NCI-H2029 treated with DMSO at 0.1 percent for 48 hours (cell line): ENCODE results near the gene DAB1.
"Not testable (repeated sequence)": the region's sequence is repeated elsewhere in the genome, so short reads cannot be mapped to it uniquely, and the experiment has no call there.

Experiments
- DNase-seq: peaks from one replicate; lab custom pipeline; 2025; lab: John Stamatoyannopoulos, UW

DAB1 gene

DNA sequence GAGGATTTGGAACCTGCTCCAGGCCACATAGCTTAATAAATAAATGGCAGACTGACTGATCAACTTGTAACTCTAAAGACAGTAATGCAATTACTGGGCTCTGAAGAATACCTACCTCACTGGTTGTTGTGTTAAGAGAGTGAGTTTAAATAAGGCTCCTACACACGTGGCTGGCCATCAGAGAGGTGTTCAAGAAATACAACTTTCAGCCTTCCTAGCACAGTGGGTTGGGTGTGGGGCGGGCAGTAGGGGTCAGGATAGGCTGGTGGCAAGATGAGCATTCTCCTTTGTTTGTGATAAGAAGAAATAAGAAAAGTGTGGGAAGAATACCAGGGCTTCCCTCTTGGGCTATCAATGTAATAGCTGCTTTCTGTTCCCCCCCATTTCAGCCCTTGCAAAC is 151.3 kb downstream of the DAB1 start:
- no peak for DNase-seq

DNA sequence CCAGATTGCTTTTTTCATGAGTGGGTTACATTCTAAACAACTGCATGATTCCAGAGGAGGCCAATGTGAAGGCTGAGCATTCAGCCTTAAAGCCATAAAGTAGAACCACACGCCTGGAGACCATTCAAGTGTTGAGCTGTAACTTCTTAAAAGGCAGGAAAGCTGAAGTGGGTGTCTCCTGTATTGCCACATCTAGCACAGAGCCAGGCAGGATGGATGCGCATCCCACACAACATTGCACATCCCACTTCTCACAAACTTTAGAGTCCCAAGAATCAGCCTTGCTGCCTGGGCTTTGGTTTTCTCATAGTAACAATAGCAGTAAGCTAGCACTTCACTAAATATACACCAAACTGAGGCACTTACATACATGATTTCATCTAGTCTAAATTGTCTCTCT is 151.7 kb downstream of the DAB1 start:
- DNase-seq, result no peak

DNA sequence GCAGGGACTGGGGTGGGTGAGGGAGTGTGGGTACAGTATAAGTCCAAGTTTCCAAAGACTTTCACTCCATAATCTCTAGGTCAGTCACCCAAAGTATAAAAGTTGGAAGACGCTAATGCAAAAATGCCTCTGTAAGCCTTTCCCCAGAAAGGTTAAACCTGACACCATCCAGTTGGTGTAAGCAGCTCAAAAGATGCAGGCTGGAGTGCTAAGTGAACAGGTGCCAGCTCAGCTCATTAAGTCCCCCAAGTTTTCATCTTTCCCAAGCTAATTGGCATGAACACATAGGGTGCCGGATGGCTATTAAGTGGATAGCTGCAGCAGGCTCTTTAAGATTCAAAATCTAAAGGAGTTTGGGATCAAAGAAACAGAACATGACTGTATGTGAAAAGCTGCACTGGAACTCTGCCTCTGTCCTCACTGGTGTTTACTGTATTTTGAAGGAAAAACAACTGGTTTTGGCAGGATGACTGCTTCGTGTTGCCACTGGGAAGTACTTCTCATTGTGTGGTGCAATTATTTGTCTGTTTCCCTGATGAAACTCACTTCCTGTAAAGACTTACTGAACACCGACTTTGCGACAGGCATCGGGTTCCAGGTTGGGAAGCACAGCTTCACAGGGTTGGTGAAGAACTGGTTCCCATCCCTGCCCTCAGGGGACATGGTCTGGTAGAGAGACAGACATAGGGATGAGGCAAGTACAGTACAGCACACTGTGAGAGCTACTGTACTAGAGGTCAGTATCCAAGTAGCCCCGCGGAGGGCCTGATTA is 152.7 kb downstream of the DAB1 start:
- DNase-seq, result no peak

DNA sequence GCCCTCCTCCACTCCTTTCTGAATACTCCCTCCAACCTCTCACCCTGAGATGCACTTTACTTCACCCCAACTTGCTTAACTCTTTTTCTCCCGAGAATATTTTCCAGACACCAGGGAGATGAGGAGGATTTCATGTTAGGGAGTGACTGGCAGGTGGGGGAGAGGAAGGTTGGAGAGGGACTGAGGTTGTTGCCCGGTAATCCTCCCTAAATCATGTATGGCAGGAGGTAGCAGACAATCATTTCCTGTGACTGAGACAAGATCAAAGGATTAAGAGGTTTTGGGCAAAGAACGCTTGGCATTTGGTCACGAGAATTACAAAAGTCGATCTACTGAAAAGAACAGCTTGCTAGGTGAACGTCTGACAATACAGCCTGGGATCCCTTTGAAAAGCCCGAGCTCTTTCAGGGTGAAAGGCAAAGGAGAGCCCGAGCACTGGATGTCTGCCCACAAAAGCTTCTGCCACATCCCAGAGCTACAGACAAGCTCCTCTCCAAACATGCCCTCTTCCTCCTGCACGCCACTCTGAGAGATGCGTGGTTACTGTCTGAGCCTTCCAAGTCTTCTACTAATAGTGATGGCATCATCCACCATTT is 154.1 kb downstream of the DAB1 start:
- DNase-seq, result no peak

DNA sequence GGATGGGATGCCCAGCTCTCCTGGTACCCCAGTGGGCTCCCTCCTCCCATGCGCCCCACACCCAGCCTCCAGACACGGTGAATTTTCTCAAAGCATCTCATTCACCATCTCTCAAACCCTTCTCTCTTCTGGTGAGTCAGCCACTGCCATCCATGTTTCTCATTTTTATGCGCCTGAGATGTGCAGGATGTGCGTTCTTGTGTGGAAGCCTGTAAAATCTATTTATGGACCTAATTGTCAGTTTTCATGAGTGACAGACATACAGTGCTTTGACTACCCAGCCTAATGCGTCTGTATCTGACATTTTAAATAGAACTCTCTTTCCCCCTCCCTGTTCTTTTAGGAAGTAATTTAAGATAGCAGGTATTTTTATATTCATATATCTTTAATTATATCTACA is 158.8 kb downstream of the DAB1 start:
- DNase-seq, result no peak

DNA sequence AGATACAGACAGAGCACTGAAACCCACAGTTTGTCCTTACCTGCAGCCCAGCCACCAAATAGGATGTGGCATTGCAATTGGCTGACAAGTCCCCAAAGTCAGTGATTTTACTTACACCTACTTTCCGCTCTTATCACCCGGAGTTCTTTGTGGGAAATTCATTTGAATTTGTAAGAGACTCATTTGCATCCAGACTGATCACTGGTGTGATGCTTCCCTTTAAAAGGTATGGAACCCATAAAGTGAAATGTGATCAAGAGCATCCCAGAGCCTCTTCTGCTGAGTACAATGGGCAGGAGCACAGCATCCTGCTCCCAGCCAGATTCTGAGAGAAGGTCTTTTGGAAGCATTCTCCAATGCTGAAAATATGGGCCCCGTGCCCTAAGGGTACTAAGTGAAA is 161.4 kb downstream of the DAB1 start:
- DNase-seq, result no peak

DNA sequence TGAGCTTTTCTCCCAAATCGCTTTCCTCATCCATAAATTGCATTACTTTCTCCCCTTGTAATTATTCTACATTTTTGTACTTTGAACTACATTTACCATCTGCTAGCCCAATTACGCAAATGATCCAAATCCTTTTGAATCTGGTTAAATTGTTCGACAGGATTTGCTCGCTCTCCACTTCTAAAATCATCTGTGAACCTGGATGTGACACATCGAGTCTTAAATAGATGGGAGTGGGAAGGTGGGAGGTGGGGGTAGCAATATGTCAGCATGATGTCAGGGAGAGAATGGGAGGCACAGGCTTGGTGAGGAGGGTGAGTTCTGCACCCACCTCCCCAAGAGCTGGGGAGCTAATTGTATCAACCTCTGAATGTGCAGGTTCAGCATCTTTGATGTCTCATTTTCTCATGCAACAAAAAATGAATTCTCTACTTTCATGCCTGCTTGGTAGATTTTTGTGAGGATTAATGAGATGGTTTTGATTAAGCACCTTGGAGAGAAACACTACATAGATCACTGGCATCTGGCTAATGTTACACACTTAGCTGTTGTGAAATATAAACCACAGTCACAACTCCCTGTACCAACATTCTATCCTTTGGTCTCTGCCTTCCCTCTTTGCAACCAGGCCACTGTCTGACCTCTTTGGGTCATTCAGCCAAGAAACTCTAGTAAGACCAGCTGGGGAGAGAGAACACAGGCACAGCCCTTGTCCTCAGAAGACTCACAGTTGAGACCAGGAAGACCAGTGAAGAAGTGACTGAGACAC is 165.1 kb downstream of the DAB1 start:
- DNase-seq, result no peak

DNA sequence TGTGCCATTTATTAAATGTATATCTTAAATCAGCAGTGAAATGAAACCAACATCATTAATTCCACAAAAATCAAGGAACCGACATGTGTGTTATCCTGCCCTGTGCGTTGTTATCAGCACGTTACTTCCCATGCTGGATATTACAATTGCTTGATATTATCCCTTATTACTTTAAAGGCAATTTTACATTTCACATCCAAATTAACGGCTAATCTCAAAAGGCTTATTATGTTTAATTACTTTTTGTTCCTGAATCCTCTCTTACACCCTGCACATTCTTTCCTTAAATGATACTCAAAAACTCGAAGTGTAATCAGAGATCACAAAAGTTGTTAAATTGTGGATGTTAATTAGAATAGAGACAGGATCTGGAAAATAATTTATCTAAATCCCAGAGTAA is 167.9 kb downstream of the DAB1 start:
- no peak for DNase-seq

DNA sequence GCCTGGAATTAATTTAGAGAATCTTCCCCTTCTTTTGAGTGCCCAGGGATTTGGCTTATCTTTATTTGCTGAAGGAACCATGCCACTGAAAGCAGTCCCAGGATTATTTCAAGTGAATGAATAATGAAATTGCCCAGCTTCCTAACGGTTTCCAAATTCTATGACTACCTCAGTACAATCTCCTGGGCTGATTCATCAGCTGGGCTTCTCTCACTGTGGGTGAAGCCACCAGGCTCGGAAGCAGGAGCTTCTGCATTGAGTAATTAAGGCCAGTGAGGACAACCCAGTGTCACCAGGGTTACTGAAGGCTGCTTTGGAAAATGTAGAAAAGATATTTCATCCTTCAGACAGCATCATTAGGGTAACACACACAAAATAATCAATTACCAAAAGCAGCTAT is 169.8 kb downstream of the DAB1 start:
- DNase-seq, result no peak

DNA sequence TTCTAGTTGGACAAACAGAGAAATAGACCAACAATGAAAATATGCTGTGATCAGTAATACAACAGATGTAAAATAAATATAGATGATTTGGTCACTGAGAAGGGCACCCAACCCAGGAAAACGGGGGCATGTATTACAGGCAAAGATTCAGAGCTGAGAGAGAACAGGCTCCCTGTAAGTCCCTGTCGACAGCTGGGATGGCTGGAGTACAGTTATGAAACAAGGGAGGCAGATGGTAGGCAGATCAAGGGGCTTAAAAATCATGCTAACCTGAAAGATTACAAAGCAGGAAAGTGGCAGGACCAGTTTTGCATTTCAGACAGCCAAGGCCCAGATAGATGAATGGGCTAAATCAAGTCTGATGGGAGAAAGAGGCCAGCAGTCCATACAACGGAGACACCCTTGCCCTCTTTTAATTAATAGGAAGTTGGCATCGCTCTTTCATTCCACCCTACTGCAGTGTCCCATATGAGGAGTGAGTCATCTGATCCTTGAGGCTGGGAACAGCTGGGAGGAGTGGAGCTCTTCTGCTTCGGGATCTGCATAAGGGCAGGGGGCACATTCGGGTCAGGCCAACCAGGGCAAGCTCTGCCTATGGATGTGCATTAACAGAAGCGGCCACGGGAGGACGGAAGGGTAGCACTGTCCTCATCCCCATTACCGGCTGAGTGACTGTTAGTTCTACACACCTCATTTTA is 171.1 kb downstream of the DAB1 start:
- no peak for DNase-seq

DNA sequence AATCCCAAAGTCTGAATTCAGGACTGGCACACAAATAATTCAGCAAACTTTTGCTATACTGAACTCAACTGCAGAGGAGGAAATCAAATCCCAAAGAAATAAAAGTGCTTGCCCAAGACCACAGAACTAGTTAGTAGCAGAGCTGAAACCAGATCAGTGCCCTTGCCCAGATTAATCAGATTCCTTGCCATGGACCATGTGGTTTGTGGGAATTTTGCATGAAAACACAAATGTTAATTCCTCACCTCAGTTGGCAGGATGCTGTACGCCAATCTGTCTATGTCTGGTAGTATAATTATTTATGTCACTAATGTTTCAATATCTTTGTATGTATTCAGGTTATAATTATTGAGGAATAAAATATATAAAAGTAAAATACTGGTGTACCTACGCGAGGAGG is 173.8 kb downstream of the DAB1 start:
- DNase-seq, result no peak

DNA sequence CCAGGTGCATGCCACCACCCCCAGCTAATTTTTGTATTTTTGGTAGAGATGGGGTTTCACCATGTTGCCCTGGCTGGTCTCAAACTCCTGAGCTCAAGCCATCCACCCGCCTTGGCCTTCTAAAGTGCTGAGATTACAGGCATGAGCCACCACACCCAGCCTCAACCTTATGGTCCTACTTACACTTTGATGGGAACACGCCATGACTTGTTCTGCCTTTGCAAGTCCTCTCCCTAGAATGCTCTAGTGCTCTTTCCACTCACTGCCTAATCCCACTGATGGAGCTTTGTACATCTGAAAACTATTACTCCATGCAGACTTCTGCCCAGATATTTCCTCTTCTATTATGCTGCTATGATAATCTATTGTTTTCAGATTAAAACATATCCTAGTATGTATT is 174.3 kb downstream of the DAB1 start:
- DNase-seq, result no peak

DNA sequence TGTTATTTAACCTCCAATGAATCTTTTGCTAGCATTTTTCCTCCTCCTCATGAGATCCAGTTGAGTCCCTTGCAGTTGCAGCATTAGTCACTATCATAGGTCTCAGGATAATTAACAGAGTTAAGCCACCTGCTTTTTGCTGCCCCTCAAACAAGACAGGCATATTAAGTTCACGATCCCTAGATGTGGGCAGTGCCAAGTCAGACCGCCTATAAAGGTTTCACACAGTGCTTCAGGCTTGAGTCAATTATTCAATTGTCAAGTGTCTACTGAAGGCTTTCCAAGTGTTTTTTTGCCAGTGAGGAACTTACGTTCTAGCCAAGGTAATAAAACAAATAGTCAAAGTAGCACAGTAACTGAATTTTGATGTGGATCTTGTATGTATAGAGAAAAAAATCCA is 175.0 kb downstream of the DAB1 start:
- peak; percentile 18 for DNase-seq

DNA sequence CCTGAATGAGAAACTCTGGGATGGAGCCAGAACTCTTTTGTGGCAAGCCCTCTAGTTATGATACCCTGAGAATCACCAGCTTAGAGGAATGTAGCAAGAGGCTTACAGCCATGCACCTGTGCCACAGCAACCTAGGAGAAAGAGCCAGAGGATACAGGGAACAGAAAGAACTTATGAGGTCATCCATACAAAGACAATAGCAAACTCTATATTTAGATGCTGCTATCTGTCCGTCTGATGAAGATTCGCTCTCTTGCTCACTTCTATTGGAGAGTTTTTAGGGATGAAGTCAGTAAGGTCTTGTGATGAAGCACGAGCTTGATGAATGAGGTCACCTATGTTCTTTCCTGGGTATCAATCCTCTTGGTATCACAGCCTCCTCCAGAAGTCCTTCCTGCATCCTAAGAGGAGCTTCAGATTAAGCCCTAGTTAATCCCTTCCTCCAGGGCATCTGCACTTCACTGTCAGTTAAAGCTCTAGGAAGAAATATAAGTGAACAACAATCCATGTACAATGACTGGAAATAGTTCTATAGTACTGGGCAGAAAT is 185.6 kb downstream of the DAB1 start:
- DNase-seq, result no peak

DNA sequence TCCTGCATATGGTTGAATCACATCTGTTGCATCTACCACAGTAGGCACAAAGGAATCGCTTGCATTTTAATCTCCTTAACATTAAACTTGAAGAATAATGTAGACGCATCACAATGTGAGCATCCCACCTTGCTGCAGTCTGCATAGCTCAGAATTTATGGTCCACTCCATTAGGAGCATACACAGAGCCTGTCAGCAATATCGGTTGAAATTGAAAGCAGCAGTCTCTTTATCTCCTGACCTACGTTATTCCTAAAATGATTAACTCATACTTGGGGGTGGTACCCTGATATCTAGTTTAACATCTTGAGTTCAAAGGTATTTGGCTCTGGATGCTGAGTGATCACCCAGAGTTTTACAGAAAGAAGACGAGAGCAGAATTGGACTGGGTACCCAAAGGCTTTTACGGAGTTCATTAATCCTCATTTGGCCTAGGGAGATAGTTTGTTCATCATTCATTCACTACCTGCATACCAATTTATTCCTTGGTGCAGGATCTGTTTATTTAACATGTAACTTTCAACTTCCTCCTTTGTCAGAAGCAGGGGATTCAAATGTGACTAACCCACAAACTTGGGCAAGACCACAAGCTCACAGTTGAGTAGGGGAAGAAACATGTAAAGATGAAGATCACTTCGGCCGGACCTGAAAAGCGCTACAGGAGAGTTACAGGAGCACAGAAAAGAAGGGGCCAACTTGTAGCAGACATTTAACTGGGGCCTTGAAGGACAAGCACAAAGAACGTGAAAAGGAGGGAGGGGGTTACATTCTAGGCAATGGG is 187.9 kb downstream of the DAB1 start:
- DNase-seq, result no peak

DNA sequence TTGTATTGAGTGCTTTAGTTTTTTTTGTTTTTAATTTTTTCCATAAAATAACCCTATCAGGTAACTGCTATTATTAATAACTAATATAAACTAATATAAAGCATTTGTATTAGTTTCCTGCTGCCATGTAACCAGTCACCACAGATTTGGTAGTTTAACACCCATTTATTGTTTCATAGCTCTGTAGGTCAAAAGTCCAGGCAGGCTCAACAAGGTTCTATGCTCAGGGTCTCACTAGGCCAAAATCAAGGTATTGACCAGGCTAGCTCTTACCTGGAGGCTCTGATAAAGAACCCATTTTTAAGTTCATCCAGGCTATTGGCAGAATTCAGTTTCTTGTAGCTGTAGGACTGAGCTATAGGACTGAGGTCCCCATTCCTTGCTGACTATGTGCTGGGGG is 189.4 kb downstream of the DAB1 start:
- DNase-seq, result no peak

DNA sequence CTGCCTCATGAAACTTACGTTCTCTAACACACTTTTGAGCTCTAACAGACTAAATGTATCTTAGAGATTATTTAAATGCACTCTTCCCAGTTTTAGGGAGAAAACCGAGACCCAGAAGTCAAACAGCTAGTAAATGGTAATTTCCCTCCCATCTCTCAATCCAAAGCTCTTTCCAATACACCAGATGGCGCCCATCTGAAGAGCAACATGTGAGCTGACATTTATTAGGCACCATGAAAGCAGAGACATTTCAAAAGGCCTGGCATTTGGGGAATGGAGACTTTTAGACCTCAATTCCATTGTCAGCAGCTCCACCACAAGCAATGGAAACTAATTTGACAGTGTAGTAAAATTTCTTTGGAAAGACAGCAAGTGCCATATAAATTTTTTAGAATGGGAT is 191.4 kb downstream of the DAB1 start:
- no peak for DNase-seq

DNA sequence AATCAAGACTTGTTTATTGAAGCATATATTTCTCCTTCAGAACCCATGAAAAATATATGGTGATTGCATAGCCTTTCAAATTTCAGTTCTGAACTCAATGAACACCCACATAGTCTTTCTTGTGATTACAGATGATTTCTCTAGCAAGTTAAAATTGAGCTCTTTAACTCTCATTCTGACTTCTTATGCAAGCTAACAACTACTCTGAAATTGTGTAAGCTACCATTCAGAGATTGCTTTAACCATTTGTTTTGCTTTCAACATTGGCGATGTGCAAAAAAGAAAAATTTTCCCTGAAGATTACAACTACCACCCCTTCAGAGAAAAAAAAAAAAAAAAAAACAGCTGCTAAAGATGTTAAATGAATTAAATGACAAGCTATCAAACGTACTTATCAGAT is 193.9 kb downstream of the DAB1 start:
- no peak for DNase-seq

DNA sequence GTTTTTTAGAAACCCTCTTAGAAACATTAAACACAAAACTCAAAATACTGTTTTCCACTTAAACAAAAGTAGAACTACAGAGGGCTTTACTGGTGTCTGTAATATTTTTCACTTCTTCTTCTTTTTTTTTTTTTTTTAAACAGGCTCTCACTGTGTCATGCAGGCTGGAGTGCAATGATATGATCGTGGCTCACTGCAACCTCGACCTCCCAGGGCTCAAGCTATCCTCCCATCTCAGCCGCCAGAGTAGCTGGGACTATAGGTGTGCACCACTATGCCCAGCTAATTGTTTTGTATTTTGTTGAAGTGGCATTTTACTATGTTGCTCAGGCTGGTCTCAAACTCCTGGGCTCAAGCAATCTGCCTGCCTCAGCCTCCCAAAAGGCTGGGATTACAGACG is 194.8 kb downstream of the DAB1 start:
- DNase-seq, result no peak

DNA sequence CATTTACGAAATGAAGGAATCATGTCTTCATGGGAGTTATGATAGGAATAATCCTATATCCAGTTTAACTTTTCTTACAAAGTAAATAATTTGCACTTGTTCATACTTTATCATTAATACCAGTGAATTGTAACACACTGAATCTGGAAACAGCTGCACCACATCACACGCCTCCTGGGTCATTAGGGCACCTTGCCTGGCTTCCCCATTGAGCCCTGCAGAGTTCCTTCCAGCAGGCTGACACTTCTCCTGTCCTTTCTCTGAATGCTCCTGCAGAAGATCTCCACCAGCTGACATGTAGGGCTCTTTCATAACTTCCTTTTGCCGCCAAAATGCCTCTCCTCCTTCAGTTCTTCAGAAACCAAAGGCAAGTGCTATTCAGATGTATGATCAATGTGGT is 201.1 kb downstream of the DAB1 start:
- DNase-seq, result no peak

DNA sequence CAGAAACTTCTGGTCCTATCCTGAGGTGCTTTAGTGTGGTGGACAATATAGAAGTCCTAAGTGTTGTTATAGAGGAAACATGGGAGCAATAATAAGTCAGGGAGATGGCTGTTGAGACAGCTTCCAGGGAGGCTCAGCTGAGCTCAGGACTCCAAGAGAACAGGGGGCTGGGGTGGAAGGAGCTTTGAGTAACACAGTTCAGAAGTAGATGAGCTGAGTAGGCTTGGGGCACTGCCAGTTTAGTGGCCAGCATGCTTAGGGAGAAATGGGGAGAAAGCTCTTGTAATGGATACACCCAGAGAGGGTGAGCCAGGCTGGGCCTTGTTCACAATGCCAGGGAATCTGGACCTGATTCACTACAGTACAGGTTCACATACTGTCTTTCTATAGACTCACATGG is 201.6 kb downstream of the DAB1 start:
- DNase-seq, result no peak

DNA sequence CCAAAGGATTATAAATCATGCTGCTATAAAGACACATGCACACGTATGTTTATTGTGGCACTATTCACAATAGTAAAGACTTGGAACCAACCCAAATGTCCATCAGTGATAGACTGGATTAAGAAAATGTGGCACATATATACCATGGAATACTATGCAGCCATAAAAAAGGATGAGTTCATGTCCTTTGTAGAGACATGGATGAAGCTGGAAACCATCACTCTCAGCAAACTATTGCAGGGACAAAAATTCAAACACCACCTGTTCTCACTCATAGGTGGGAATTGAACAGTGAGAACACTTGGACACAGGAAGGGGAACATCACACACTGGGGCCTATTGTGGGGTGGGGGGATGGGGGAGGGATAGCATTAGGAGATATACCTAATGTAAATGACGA is 203.0 kb downstream of the DAB1 start:
- not testable (repeated sequence) for DNase-seq
